ENCODE measurements around the gene RASSF7. TPM values are rescaled to one million over a fixed set of nuclear protein-coding genes. Genes with fewer than 3 reads are reported as not detected.

RASSF7 gene
- total RNA-seq, 1 experiment from 2014 or later = 36.2 TPM

- peak overlapping the region; percentile 71 for H3K27ac ChIP-seq
- BruUV-seq (replicated peaks) = no TSS peak
- H3K27me3 ChIP-seq (ENCODE audit: insufficient read depth, low read depth) = no peaks in the 10 kb centered on the region
- H2AFZ ChIP-seq = no peak overlapping the region
- peak overlapping the region; percentile 61 for H3K4me2 ChIP-seq
- peak; percentile 88 to 92 for DNase-seq
- POLR2A ChIA-PET (ENCODE audit: unreplicated experiment) = no interaction called here
- H3F3A ChIP-seq (ENCODE audit: insufficient read depth, low read depth) = no peaks in the 10 kb centered on the region
- CTCF ChIA-PET = interaction anchor here (0.6 kb wide), 2 partner anchors 259 to 620 kb away, joined by 4 to 11 read pairs; no protein-coding TSS in a partner anchor
- no peaks in the 10 kb centered on the region for H3K9me3 ChIP-seq (ENCODE audit: insufficient read depth, low read depth)
- intact Hi-C loops (cut with micrococcal nuclease; ENCODE audit: unreplicated experiment) = loop anchor here (5.0 kb wide), 1 partner anchor 126 kb away; the partner anchor contains the start of gene PKP3
- no peaks in the 10 kb centered on the region for H3K36me3 ChIP-seq (ENCODE audit: low read depth)
- no peaks in the 10 kb centered on the region for H3K9me2 ChIP-seq (ENCODE audit: insufficient read depth)
- H3K79me2 ChIP-seq (ENCODE audit: low read depth) = no peaks in the 10 kb centered on the region
- TF ChIP-seq CTCF (conservative IDR thresholded peaks at IDR 0.05) (peak; percentile 73), EZH2 (IDR thresholded peaks at IDR 0.05; ENCODE audit: low read depth) (no peak)
- H3K4me1 ChIP-seq (replicated peaks; ENCODE audit: insufficient read depth) = no peaks in the 10 kb centered on the region
- H3K4me3 ChIP-seq = peak overlapping the region; percentile 32; the same call in 1 of the 2 replicates
- no peaks in the 10 kb centered on the region for H4K20me1 ChIP-seq (ENCODE audit: insufficient read depth)
These were observed 42.1 kb upstream of the RASSF7 start for GRCh38 chr11:518463-519202.

GRCh38 chr11:520428-521176 lies 40.2 kb upstream of the RASSF7 start:
- ChIA-PET CTCF (interaction anchor here (0.7 kb wide), 1 partner anchor 1026 kb away, joined by 4 read pairs; no protein-coding TSS in a partner anchor), POLR2A (ENCODE audit: unreplicated experiment) (no interaction called here)

More at GRCh38 chr11:520428-521176, 40.2 kb upstream of the RASSF7 start:
- DNase-seq = no peak
- no peaks in the 10 kb centered on the region for H3K36me3 ChIP-seq (ENCODE audit: low read depth)
- H3K4me3 ChIP-seq = no peak overlapping the region
- H3K79me2 ChIP-seq (ENCODE audit: low read depth) = no peaks in the 10 kb centered on the region
- TF ChIP-seq CTCF (conservative IDR thresholded peaks at IDR 0.05) (no peak), EZH2 (IDR thresholded peaks at IDR 0.05; ENCODE audit: low read depth) (no peak)
- H3K27ac ChIP-seq = no peak overlapping the region
- H4K20me1 ChIP-seq (ENCODE audit: insufficient read depth) = no peaks in the 10 kb centered on the region
- intact Hi-C loops (cut with micrococcal nuclease; ENCODE audit: unreplicated experiment) = no loop called here
- no peaks in the 10 kb centered on the region for H3K9me2 ChIP-seq (ENCODE audit: insufficient read depth)
- no peak overlapping the region for H2AFZ ChIP-seq
- no peaks in the 10 kb centered on the region for H3K9me3 ChIP-seq (ENCODE audit: insufficient read depth, low read depth)
- H3K4me1 ChIP-seq (replicated peaks; ENCODE audit: insufficient read depth) = no peaks in the 10 kb centered on the region
- no peaks in the 10 kb centered on the region for H3K27me3 ChIP-seq (ENCODE audit: insufficient read depth, low read depth)
- BruUV-seq (replicated peaks) = no TSS peak
- H3K4me2 ChIP-seq = no peak overlapping the region
- H3F3A ChIP-seq (ENCODE audit: insufficient read depth, low read depth) = no peaks in the 10 kb centered on the region
